ENCODE results near the gene TRAPPC6A. TPM values are rescaled to one million over a fixed set of nuclear protein-coding genes. Genes with fewer than 3 reads are reported as not detected.
A peak's percentile ranks its signal among the peaks of the same experiment; 100 is the strongest.

The TRAPPC6A gene
- total RNA-seq, 1 experiment from 2014 or later: 59.9 TPM

- H3K4me1 Mint-ChIP-seq: peaks cover 27 to 29% of the 10 kb centered on the region in 2 experiments
- Histone ChIP-seq H3K79me2 (ENCODE audit: insufficient read depth, low read length) (no peaks in the 10 kb centered on the region; the same call in 1 of the 2 replicates), H3K9ac (ENCODE audit: extremely low read depth, insufficient read length, low read length) (no peak overlapping the region), H2BK120ac (ENCODE audit: low read depth, low read length, poor library complexity, severe bottlenecking) (no peak overlapping the region), H3K23ac (ENCODE audit: insufficient read length, low read depth, low read length) (no peak overlapping the region), H3K4me2 (ENCODE audit: insufficient read depth, insufficient read length, low read length) (no peak overlapping the region), H3K18ac (ENCODE audit: insufficient read length, low read depth, low read length) (no peak overlapping the region), H2BK12ac (ENCODE audit: insufficient read length, low read depth, low read length) (no peak overlapping the region), H3K4me1 (ENCODE audit: insufficient read depth, low read length) (no peaks in the 10 kb centered on the region), H3T11ph (ENCODE audit: low read length) (no peak overlapping the region), H3K9me3 (ENCODE audit: control insufficient read depth, low read depth, low read length) (no peaks in the 10 kb centered on the region), H3K4ac (ENCODE audit: low read depth, low read length) (no peak overlapping the region), H2AFZ (ENCODE audit: low read length) (no peak overlapping the region), H3K56ac (ENCODE audit: insufficient read length, low read depth, low read length) (no peak overlapping the region), H2BK15ac (ENCODE audit: low read depth, low read length) (no peak overlapping the region), H2BK20ac (ENCODE audit: low read depth, low read length, poor library complexity, severe bottlenecking) (no peak overlapping the region), H3K79me1 (ENCODE audit: insufficient read depth, low read depth, low read length, poor library complexity, severe bottlenecking) (no peaks in the 10 kb centered on the region), H2AK5ac (ENCODE audit: insufficient read length, low read length) (no peak overlapping the region), H3K23me2 (ENCODE audit: insufficient read length, low read depth, low read length, poor library complexity, severe bottlenecking) (no peaks in the 10 kb centered on the region), H2BK5ac (ENCODE audit: insufficient read length, low read length) (no peak overlapping the region), H4K91ac (ENCODE audit: insufficient read length, low read depth, low read length) (no peak overlapping the region), H4K5ac (ENCODE audit: insufficient read length, low read depth, low read length) (no peak overlapping the region), H4K8ac (replicated peaks; ENCODE audit: insufficient read length, low read depth, low read length) (no peak overlapping the region), H3K14ac (ENCODE audit: insufficient read depth, low read length) (no peak overlapping the region), H4K20me1 (ENCODE audit: control insufficient read depth, insufficient read depth, insufficient read length) (no peaks in the 10 kb centered on the region), H3K27me3 (ENCODE audit: insufficient read depth, low read length) (no peaks in the 10 kb centered on the region), H3K27ac (ENCODE audit: insufficient read length, low read depth, low read length) (no peak overlapping the region)
- no peak overlapping the region; a peak in 1 of 5 replicates for H3K4me3 Mint-ChIP-seq
- no peak for DNase-seq
- peak overlapping the region in 2 of 3 experiments; percentile 26 to 89; a peak in 4 of 7 replicates for H3K27ac Mint-ChIP-seq
- H3K9me3 Mint-ChIP-seq: no peaks in the 10 kb centered on the region
- no peak for TF ChIP-seq CTCF (conservative IDR thresholded peaks at IDR 0.05)
- H3K36me3 Mint-ChIP-seq (ENCODE audit: insufficient read depth in 1 of 3, low read depth in 3 of 3): peaks cover 10 to 22% (median 21%) of the 10 kb centered on the region in 3 experiments; a peak in 6 of 7 replicates
- no CpG with 5 or more reads among the region's 11 CpGs for WGBS (ENCODE audit: extremely low coverage, insufficient read length, low lambda C conversion rate)
- no peaks in the 10 kb centered on the region for H3K27me3 Mint-ChIP-seq (ENCODE audit: low read depth)
These were observed 39.7 kb downstream of the TRAPPC6A start for GRCh38 chr19:45138303-45138751.

Data from H9 (cell line).